Measurements from ENCODE around the gene DUSP1. TPM values are rescaled to one million over a fixed set of nuclear protein-coding genes. Genes with fewer than 3 reads are reported as not detected.

The DUSP1 gene
- total and polyA plus RNA-seq, 7 donors: 81.8 to 287 (median 141) TPM

DNA sequence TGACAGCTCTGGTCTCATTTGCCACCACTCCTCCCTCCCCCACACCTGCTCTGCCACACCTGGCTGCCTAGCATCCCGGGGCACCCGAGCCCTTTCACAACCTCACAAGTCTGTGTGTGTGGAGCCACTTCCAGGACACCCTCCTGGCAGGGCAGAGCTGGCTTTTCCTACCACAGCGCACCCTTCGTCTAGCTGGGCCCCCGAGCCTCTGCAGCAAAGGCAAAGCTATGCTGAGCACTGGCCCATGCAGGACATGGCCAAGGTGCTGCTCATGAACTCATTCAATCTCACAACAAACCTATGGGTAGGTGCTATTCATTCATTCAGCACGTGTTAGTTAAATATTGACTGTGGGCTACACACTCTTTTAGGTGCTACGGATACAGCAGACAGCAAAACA lies 43.4 kb downstream of the DUSP1 start:
- no peak overlapping the region for H3K4me3 ChIP-seq
- peaks cover 3% of the 10 kb centered on the region for H3K4me1 ChIP-seq
- no peaks in the 10 kb centered on the region for H3K9me3 ChIP-seq
- intact Hi-C loops (cut with DNase I): no loop called here
- TF ChIP-seq, protein P1, sequence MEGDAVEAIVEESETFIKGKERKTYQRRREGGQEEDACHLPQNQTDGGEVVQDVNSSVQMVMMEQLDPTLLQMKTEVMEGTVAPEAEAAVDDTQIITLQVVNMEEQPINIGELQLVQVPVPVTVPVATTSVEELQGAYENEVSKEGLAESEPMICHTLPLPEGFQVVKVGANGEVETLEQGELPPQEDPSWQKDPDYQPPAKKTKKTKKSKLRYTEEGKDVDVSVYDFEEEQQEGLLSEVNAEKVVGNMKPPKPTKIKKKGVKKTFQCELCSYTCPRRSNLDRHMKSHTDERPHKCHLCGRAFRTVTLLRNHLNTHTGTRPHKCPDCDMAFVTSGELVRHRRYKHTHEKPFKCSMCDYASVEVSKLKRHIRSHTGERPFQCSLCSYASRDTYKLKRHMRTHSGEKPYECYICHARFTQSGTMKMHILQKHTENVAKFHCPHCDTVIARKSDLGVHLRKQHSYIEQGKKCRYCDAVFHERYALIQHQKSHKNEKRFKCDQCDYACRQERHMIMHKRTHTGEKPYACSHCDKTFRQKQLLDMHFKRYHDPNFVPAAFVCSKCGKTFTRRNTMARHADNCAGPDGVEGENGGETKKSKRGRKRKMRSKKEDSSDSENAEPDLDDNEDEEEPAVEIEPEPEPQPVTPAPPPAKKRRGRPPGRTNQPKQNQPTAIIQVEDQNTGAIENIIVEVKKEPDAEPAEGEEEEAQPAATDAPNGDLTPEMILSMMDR (IDR thresholded peaks at IDR 0.05): no peak
- no peak overlapping the region for H3K27ac ChIP-seq
- H3K27me3 ChIP-seq (ENCODE audit: insufficient read depth in 3 of 3, low read length in 2 of 3): no peaks in the 10 kb centered on the region
- DNase-seq: peak in 1 of 2 donors; percentile 35
- ATAC-seq: no peak
- 83 to 93% (median 90%) methylated on average over 7 of the region's 7 CpGs for WGBS, 3 donors
- H3K36me3 ChIP-seq (ENCODE audit: insufficient read depth in 1 of 2, low read depth in 1 of 2): no peaks in the 10 kb centered on the region

DNA sequence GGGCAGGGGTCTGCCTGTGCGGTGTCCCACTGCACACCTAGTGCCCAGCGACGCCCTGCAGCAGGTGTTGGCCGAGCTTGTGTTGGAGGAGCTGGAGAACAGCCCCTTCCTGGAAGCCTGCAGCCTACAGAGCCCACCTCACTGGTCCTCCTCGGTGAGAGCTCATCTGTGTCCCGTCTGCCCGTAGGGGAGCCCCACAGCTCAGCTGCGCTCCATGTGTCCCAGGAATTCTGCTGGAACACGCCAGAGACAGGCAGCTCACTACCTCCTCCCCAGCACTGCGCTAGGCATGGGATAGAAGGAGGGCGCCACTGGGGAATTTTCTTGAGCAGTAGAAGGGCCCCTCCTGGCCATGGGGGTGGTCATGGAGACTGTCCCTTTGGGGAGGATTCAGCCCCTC lies 44.0 kb downstream of the DUSP1 start:
- intact Hi-C loops (cut with DNase I): no loop called here
- H3K9me3 ChIP-seq: no peaks in the 10 kb centered on the region
- ATAC-seq (no peak), DNase-seq (no peak)
- H3K27ac ChIP-seq: no peak overlapping the region
- no peak overlapping the region for H3K4me3 ChIP-seq
- H3K27me3 ChIP-seq (ENCODE audit: insufficient read depth in 3 of 3, low read length in 2 of 3): no peaks in the 10 kb centered on the region
- peaks cover 5% of the 10 kb centered on the region for H3K4me1 ChIP-seq
- no peaks in the 10 kb centered on the region for H3K36me3 ChIP-seq (ENCODE audit: insufficient read depth in 1 of 2, low read depth in 1 of 2)
- TF ChIP-seq, protein P1 (IDR thresholded peaks at IDR 0.05): no peak
- 90 to 92% (median 91%) methylated on average over 11 of the region's 11 CpGs for WGBS, 3 donors

DNA sequence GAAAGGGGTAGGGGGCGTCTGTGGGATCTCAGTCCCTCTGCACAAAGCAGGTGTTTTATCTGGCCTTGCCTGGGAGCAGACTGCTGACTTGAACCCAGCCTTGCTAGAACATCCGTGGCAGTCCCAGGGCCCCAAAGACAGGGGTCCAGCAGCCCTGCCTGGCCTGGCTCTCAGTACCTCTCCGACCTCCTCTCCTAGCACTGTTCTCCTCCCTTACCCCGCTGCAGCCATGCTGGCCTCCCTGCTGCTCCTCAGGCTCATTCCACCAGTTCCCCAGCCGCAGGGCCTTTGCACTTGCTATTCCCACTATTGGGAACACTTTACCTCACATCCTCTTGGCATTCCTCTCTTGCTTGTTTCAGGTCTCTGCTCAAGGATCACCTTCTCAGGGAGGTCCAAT lies 45.2 kb downstream of the DUSP1 start:
- WGBS, 3 donors: 95 to 100% (median 95%) methylated on average over 5 of the region's 5 CpGs
- Histone ChIP-seq H3K9me3 (no peaks in the 10 kb centered on the region), H3K27ac (no peak overlapping the region), H3K4me1 (peaks cover 14% of the 10 kb centered on the region), H3K36me3 (ENCODE audit: insufficient read depth in 1 of 2, low read depth in 1 of 2) (no peaks in the 10 kb centered on the region), H3K27me3 (ENCODE audit: insufficient read depth in 3 of 3, low read length in 2 of 3) (no peaks in the 10 kb centered on the region), H3K4me3 (no peak overlapping the region)
- ATAC-seq (no peak), DNase-seq (no peak)
- TF ChIP-seq, protein P1 (IDR thresholded peaks at IDR 0.05): no peak
- intact Hi-C loops (cut with DNase I): no loop called here

DNA sequence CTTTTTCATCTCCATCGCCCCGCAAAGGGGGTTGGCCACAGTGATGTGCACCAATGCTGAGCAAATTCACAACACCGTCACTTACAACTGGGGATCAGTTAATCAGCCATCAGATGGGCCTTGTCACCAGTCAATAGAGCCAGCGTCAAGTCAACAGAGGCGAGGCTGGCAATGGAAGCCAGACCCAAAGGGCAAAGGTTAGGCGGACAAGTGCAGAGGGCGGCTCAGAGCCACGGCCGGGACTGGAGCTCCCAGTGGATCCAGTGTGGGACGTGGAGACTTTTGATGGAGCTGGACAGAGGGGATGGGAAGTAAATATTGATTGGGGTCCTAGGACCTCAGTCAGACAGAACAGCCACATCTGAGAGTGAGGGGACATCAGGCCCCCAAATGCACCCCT lies 45.7 kb downstream of the DUSP1 start:
- Histone ChIP-seq H3K4me3 (no peak overlapping the region), H3K9me3 (no peaks in the 10 kb centered on the region), H3K36me3 (ENCODE audit: insufficient read depth in 1 of 2, low read depth in 1 of 2) (no peaks in the 10 kb centered on the region), H3K4me1 (peaks cover 14% of the 10 kb centered on the region), H3K27ac (no peak overlapping the region), H3K27me3 (ENCODE audit: insufficient read depth in 3 of 3, low read length in 2 of 3) (no peaks in the 10 kb centered on the region)
- DNase-seq: no peak
- ATAC-seq: no peak
- intact Hi-C loops (cut with DNase I): no loop called here
- TF ChIP-seq, protein P1 (IDR thresholded peaks at IDR 0.05): no peak
- WGBS, 3 donors: 95 to 99% (median 96%) methylated on average over 10 of the region's 10 CpGs
